PFSK-1 (cell line): Measurements from ENCODE around the gene TBC1D22A.

Experiments
- FOXP2 ChIP-seq: optimal IDR thresholded peaks from 2 replicates; pipeline ENCODE3; 2011; ENCODE audit warnings: borderline replicate concordance, control low read depth, inconsistent platforms; ENCODE audit not compliant: insufficient read depth; ENCODE audit errors: extremely low read length, extremely low read depth
- POLR2AphosphoS5 ChIP-seq: IDR thresholded peaks from 2 replicates; pipeline ENCODE4 v1.6.1; 2012; ENCODE audit warnings: low read depth, mild to moderate bottlenecking, control low read depth, low read length, moderate library complexity
- REST ChIP-seq, 2 experiments: IDR thresholded peaks; 2 replicates each; pipeline versions ENCODE4 v1.6.1 to v1.8.0; 2011 to 2012; ENCODE audit warnings: low read depth in 2 of 2, low read length in 2 of 2, control low read depth in 1 of 2, inconsistent platforms in 1 of 2, mild to moderate bottlenecking in 1 of 2, moderate library complexity in 1 of 2; ENCODE audit not compliant: insufficient read depth in 1 of 2
- SIN3A ChIP-seq: IDR thresholded peaks from 2 replicates; pipeline ENCODE4 v1.6.1; 2012; ENCODE audit warnings: mild to moderate bottlenecking, low read length, moderate library complexity, borderline replicate concordance; ENCODE audit not compliant: insufficient read depth
- TAF1 ChIP-seq: IDR thresholded peaks from 2 replicates; pipeline ENCODE4 v1.6.1; 2012; ENCODE audit warnings: low read length, control low read depth, borderline replicate concordance; ENCODE audit not compliant: insufficient read depth

TBC1D22A gene

GRCh38 chr22:46763051-46763705, 728 bp downstream of the TBC1D22A start:
- no peak for TF ChIP-seq SIN3A
- no peak for TF ChIP-seq REST (IDR thresholded peaks at IDR 0.05; ENCODE audit: insufficient read depth in 1 of 2, low read depth in 2 of 2, low read length in 2 of 2)
- no peak for TF ChIP-seq POLR2AphosphoS5
- no peak for TF ChIP-seq TAF1
- TF ChIP-seq FOXP2, result no peak

- TF ChIP-seq POLR2AphosphoS5 (no peak), TAF1 (no peak), REST (IDR thresholded peaks at IDR 0.05; ENCODE audit: insufficient read depth in 1 of 2, low read depth in 2 of 2, low read length in 2 of 2) (no peak), SIN3A (no peak), FOXP2 (no peak)
These were observed 1.8 kb downstream of the TBC1D22A start for GRCh38 chr22:46764140-46764680.

GRCh38 chr22:46764779-46765485, 2.5 kb downstream of the TBC1D22A start:
- no peak for TF ChIP-seq POLR2AphosphoS5
- TF ChIP-seq TAF1, result no peak
- TF ChIP-seq FOXP2, result no peak
- TF ChIP-seq SIN3A, result no peak
- TF ChIP-seq REST (IDR thresholded peaks at IDR 0.05; ENCODE audit: insufficient read depth in 1 of 2, low read depth in 2 of 2, low read length in 2 of 2), result no peak

GRCh38 chr22:46766611-46767010, 4.2 kb downstream of the TBC1D22A start:
- TF ChIP-seq POLR2AphosphoS5, result no peak
- TF ChIP-seq FOXP2, result no peak
- no peak for TF ChIP-seq SIN3A
- TF ChIP-seq REST (IDR thresholded peaks at IDR 0.05; ENCODE audit: insufficient read depth in 1 of 2, low read depth in 2 of 2, low read length in 2 of 2), result no peak
